D341Med (cell line): ENCODE measurements around the gene TLE2.
A peak's percentile ranks its signal among the peaks of the same experiment; 100 is the strongest.

Experiments
- DNase-seq: peaks from one replicate; pipeline ENCODE4 v3.0.0; 2012; ENCODE audit warnings: low spot score

Gene TLE2

DNA sequence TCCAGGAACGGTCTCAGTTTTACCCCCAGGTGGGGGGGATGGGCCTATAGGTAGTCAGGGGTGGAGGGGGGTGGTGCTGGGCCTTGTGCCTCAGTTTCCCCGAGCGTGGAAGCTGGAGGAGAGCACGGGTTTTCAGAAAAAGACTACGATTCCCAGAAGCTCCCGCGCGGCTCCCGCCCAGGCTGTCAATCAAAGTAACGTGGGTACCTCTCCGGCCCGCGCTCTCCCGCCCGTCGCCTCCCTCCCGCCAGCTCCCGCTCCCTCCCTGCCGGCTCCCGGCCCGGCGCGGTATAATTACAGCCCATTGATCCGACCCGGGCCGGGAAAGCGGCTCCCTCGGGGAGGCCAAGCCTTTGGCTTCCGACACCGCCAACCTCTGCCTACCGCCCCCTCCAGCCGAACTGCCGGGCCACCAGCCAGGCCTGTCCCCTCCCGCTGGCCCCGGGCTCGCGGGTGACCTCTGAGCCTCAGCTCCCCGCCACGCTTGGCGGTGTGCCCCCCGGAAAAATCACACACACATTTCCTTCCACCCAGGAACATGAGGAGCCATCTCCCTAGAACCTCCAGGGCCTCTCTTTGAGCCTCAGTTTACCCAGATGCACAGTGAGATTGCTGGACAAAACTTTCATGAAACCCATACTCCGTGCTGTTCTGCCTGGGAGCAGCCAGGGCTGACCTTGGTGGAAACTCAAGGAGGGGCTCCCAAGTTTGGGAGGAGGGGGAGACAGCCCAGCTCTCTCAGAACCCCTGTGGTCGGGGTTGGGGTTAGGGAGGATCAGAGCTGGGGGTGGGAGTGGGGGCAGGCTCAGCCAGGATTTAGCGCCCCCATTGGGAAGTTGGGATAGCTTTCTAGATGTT is 7.3 kb upstream of the TLE2 start:
- DNase-seq = peak; percentile 99

DNA sequence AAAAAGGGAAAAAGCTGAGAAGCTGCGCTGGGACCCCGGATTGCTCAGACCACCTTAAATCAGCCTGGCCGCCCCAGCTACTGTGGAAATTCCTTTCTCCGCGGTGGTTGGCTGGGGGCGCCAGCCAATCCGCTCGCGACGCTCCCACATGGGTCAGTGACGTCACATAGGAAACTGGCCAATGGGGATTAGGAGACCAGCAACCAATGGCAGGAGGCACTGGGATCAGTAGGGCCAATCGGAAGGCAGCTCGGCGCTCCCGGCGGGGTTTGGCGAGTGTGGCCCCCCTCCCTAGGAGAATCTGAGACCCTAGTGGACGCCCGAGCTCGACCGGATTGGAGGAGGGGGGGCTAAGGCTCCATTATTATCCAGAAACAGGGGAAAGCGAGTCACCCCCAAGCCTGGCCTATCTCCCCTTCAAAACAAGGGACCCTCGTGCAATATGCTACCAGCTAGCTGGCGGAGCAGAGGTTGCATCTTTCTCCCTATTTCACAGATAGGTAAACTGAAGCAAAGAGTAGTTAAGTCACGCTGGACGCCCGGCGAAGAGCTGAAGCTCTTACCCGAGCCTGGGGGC is 6.5 kb upstream of the TLE2 start:
- DNase-seq = peak; percentile 98

- no peak for DNase-seq
Observed at GRCh38 chr19:3034656-3035541, 5.8 kb upstream of the TLE2 start.

DNA sequence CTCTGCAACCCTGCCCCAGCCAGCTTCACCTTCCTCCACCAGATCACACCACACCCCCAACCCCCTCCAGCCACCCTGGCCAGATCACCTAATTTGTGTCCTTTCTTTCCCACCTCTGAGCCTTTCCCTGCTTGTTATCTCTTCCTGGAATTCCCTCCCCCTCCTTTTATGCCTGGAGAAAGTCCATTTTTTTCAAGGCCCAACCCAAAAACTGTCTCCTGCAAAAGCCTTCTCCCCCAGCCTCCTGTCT is 5.3 kb upstream of the TLE2 start:
- DNase-seq = no peak

DNA sequence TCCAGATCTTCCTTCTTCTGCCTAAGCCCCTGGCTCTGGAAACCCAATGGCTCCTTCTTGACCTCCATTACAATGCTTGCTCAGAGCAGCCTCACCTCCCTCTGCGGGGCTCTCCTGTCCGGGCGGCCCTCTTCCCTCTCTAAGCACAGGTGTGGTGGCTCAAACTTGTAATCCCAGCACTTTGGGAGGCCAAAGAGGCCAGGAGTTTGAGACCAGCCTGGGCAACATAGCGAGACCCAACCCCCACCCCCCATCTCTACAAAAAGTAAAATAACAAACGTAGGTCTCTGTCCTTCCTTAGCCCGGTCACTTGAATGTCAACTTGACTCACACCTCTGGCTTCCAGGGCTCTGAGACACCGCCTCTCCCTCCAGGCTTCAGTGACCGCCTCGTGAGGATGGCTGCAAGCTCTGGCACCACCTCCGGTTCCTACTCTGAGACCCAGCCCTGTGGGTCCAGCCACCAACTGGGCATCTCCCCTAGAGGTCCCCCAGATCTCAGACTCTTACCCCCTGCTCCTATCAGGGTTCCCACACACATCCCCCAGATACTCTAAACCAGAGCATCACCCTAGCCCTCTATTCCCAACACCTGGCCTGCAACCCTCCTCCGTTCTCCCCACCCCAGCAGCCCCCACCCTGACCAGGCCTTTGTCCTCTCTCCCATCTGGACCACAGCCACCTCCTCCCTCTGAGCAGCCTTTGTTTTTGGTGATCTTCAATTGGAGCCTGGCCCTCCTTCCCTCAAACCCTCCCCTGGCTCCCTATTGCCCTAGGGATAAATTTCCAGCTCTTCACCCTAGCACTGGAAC is 4.7 kb upstream of the TLE2 start:
- DNase-seq = no peak

DNA sequence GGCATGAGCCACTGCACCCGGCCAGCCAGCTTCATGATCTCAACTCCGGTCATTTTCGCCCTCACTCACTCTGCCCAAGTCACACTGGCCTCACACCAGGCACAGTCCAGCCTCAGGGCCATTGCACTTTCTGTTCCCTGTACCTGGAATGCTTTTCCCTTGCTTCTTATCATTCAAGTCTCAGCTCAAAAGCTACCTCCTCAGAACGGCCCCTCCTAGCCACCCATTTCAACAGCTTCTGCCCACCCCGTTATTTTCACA is 2.5 kb upstream of the TLE2 start:
- DNase-seq = no peak

GRCh38 chr19:3028305-3029064 is 595 bp downstream of the TLE2 start:
- DNase-seq = no peak

DNA sequence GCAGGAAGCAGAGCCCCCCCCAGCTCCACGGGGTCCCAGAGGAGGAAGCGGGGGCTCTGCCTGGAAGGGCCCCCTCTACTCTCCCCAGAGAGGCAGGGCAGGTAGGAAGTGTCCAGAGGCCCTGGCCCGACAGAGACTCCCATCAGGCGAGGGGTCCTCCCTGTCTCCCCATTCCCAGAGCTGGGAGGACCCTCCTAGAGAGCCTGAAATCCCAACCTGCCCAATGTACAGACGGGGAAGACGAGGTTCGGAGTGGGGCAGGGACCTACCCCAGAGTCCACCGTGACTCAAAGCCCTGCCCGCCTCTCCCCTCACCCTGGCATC is 1.1 kb downstream of the TLE2 start:
- no peak for DNase-seq

GRCh38 chr19:3027292-3027691 is 1.8 kb downstream of the TLE2 start:
- DNase-seq = no peak

GRCh38 chr19:3026768-3027167 is 2.3 kb downstream of the TLE2 start:
- no peak for DNase-seq

GRCh38 chr19:3025549-3025886 is 3.6 kb downstream of the TLE2 start:
- DNase-seq = no peak

GRCh38 chr19:3024870-3025548 is 4.1 kb downstream of the TLE2 start:
- peak; percentile 65 for DNase-seq

DNA sequence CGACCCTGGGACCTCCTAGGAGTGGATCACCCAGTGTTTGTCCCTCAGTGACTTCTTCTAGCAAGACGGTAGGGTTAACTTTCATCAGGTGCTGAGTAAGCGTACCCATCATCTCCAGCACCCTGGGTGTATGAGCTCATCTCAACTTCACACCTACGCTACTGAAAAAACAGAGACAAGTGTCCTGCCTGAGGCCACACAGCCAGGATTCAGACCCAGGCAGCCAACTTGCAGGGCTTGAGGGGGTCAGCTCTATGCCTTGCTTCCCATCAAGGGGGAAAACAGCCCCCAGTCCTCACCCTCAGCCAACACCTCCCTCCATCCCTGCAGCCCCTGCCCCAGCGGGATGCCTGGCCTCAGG is 4.6 kb downstream of the TLE2 start:
- DNase-seq = no peak

- DNase-seq = peak; percentile 5
Observed at GRCh38 chr19:3020321-3020960, 8.6 kb downstream of the TLE2 start.

GRCh38 chr19:3019211-3019854 is 9.7 kb downstream of the TLE2 start:
- peak; percentile 12 for DNase-seq

DNA sequence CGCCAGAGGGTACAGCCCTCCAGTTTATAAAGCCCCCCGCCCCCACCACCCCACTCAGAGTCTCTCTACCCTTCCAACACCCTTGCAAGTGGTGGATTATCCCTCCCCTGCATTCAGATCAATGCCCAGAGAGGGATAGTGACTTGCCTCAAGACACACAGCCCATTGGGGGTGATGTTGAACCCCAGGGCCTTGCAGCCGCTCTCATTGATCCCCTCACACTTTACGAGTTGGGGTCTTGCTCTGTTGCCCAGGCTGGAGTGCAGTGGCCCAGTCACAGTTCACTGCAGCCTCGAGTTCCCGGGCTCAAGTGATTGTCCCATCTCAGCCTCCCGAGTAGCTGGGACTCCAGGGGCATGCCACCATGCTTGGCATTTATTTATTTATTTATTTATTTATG is 11.2 kb downstream of the TLE2 start:
- DNase-seq = no peak

GRCh38 chr19:3015126-3016057 is 13.7 kb downstream of the TLE2 start:
- peak; percentile 37 for DNase-seq

- peak; percentile 12 for DNase-seq
Observed at GRCh38 chr19:3014135-3014534, 14.9 kb downstream of the TLE2 start.

DNA sequence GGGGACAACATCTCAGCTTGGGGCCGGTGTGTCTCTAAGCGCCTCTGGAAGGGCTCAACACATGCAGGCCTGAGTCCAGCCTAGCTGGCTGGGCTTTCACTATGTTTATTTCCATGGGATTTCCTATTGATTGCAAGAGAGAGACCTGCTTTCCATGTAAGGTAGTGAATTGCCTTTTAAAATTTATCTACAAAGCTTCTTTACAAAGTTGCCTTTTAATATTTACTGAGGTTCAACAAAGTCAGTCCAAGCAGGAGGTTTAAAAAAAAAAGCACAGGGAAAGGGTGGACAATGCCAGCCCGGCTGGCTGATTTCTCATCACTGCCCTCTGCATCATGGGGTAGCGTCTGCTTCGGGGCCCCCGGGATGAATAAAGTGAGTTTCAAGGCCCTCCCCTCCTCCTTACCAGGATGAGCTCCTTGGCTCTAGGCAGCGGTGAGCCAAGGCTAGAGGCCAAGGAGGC is 15.8 kb downstream of the TLE2 start:
- DNase-seq = peak; percentile 30
